ENCODE data around the gene CD99L2.

- TF ChIP-seq CTCF (IDR thresholded peaks at IDR 0.05) = no peak
- TF ChIP-seq POLR2A (IDR thresholded peaks at IDR 0.05) = no peak
Observed at GRCh38 chrX:150856785-150857184, 41.7 kb downstream of the CD99L2 start.
